DOHH2 (cell line): ENCODE results near the gene LAMA2.

ENCODE experiments used
- H3F3A ChIP-seq: fragments of 200-600 bp; sonication (generic), shearing (Covaris generic); 2 replicates; pipeline ENCODE4 v1.6.0; 2016; ENCODE audit warnings: antibody characterized with exemption, mild to moderate bottlenecking; ENCODE audit not compliant: control insufficient read depth, insufficient read depth
- H3K27ac ChIP-seq: fragments of 200-600 bp; sonication (generic); 2 replicates; pipeline ENCODE4 v1.5.1; 2014; ENCODE audit warnings: low read depth, mild to moderate bottlenecking, low read length, moderate library complexity
- H3K27me3 ChIP-seq: fragments of 200-600 bp; sonication (generic); 2 replicates; pipeline ENCODE4 v1.6.1; 2014; ENCODE audit warnings: mild to moderate bottlenecking, low read length, mixed read lengths; ENCODE audit not compliant: control insufficient read depth
- H3K36me3 ChIP-seq: fragments of 200-600 bp; sonication (generic); 2 replicates; pipeline ENCODE4 v1.6.1; 2014; ENCODE audit warnings: mild to moderate bottlenecking, low read length, moderate library complexity, mixed read lengths; ENCODE audit not compliant: control insufficient read depth
- H3K4me1 ChIP-seq: fragments of 200-600 bp; sonication (generic); 2 replicates; pipeline ENCODE4 v1.6.1; 2014; ENCODE audit warnings: mild to moderate bottlenecking, low read length, mixed read lengths; ENCODE audit not compliant: control insufficient read depth
- H3K4me2 ChIP-seq: fragments of 200-600 bp; sonication (generic); 2 replicates; pipeline ENCODE4 v1.6.0; 2014; ENCODE audit warnings: mild to moderate bottlenecking, low read length, moderate library complexity
- H3K4me3 ChIP-seq: fragments of 200-600 bp; sonication (generic); 2 replicates; pipeline ENCODE4 v1.5.1; 2014; ENCODE audit warnings: mild to moderate bottlenecking, low read length, mixed read lengths
- H3K79me2 ChIP-seq: fragments of 200-600 bp; sonication (generic); 2 replicates; pipeline ENCODE4 v1.6.1; 2014; ENCODE audit warnings: mild to moderate bottlenecking, low read length, mixed read lengths; ENCODE audit not compliant: control insufficient read depth
- H3K9me2 ChIP-seq: fragments of 200-600 bp; sonication (generic); replicated peaks from 2 replicates; pipeline ENCODE4 v1.6.1; 2014; ENCODE audit warnings: mild to moderate bottlenecking, low read length, mixed read lengths; ENCODE audit not compliant: control insufficient read depth
- H3K9me3 ChIP-seq: fragments of 200-600 bp; sonication (generic); 2 replicates; pipeline ENCODE4 v1.6.1; 2014; ENCODE audit warnings: antibody characterized with exemption, low read length, mixed read lengths; ENCODE audit not compliant: control insufficient read depth, insufficient read depth
- H4K20me1 ChIP-seq: fragments of 200-600 bp; sonication (generic); 2 replicates; pipeline ENCODE4 v1.6.0; 2014; ENCODE audit warnings: low read depth, mild to moderate bottlenecking, antibody characterized with exemption, low read length, moderate library complexity; ENCODE audit not compliant: control insufficient read depth, insufficient read depth
- CTCF ChIP-seq: fragments of 200-600 bp; sonication (generic); IDR thresholded peaks from one replicate; pipeline ENCODE4 v1.5.1; 2014; ENCODE audit warnings: antibody characterized with exemption, mild to moderate bottlenecking, low read depth, low read length; ENCODE audit not compliant: poor library complexity, severe bottlenecking
- EZH2phosphoT487 ChIP-seq: fragments of 200-600 bp; sonication (generic); IDR thresholded peaks from 2 replicates; pipeline ENCODE4 v1.6.1; 2017; ENCODE audit warnings: borderline replicate concordance, mild to moderate bottlenecking, antibody characterized with exemption, low read length, moderate library complexity, mixed read lengths

Gene LAMA2

DNA sequence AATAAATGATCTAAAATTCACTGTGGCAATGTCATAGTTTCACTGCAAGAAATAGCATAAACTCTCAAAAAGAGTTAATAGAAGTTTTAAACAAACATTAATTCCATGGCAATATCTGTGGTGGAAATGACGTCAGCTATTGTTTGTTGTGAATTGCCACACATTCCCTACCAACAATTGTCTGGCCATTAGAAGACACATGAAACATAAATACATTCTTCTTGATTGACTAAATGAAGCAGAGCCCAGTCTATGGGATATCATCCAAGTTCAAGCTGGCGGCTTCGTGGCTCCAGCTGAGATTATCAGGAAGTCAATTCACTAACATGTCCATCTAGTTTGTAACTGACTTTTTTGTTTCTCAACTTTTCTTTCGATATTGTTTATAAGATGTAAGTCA is 458.0 kb downstream of the LAMA2 start:
- Histone ChIP-seq H4K20me1 (no peaks in the 10 kb centered on the region), H3K36me3 (no peaks in the 10 kb centered on the region), H3K4me1 (no peaks in the 10 kb centered on the region), H3K9me3 (no peaks in the 10 kb centered on the region), H3K27me3 (no peaks in the 10 kb centered on the region), H3K27ac (no peak overlapping the region), H3K79me2 (no peaks in the 10 kb centered on the region), H3K4me2 (no peak overlapping the region), H3F3A (no peaks in the 10 kb centered on the region), H3K4me3 (no peak overlapping the region), H3K9me2 (no peaks in the 10 kb centered on the region)
- no peak for TF ChIP-seq EZH2phosphoT487
- TF ChIP-seq CTCF = no peak

GRCh38 chr6:129342243-129342642 is 459.3 kb downstream of the LAMA2 start:
- H3K27ac ChIP-seq = no peak overlapping the region
- no peaks in the 10 kb centered on the region for H3K9me3 ChIP-seq
- TF ChIP-seq EZH2phosphoT487 (no peak), CTCF (no peak)
- no peaks in the 10 kb centered on the region for H3K36me3 ChIP-seq
- no peaks in the 10 kb centered on the region for H3K9me2 ChIP-seq
- H4K20me1 ChIP-seq = no peaks in the 10 kb centered on the region
- no peak overlapping the region for H3K4me2 ChIP-seq
- H3K4me1 ChIP-seq = no peaks in the 10 kb centered on the region
- H3F3A ChIP-seq = no peaks in the 10 kb centered on the region
- no peaks in the 10 kb centered on the region for H3K79me2 ChIP-seq
- H3K27me3 ChIP-seq = no peaks in the 10 kb centered on the region
- H3K4me3 ChIP-seq = no peak overlapping the region

DNA sequence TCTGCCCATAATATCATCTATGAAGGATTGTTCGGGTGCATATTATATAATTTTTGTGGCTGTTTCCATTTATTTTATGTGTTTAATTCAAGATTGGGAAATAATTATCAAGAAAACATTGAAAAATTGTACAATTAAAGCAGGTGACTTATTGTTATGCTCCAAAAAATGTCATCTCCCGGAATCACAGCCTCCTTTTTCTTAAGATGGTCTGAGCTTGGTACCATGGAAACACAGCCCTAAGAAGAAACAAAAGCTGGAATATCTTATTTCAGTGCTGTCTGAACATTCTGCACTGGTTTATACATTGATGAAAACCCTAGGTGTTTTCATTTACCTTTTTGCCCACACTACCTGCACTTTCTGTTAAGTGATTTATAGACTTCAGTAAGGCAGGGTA is 459.9 kb downstream of the LAMA2 start:
- no peaks in the 10 kb centered on the region for H3K36me3 ChIP-seq
- no peak overlapping the region for H3K27ac ChIP-seq
- no peaks in the 10 kb centered on the region for H3K79me2 ChIP-seq
- no peak overlapping the region for H3K4me3 ChIP-seq
- no peaks in the 10 kb centered on the region for H3K9me3 ChIP-seq
- H4K20me1 ChIP-seq = no peaks in the 10 kb centered on the region
- no peak for TF ChIP-seq CTCF
- no peak for TF ChIP-seq EZH2phosphoT487
- no peaks in the 10 kb centered on the region for H3K27me3 ChIP-seq
- H3K9me2 ChIP-seq = no peaks in the 10 kb centered on the region
- H3K4me2 ChIP-seq = no peak overlapping the region
- no peaks in the 10 kb centered on the region for H3K4me1 ChIP-seq
- H3F3A ChIP-seq = no peaks in the 10 kb centered on the region

- TF ChIP-seq EZH2phosphoT487 (no peak), CTCF (no peak)
- H3K9me2 ChIP-seq = no peaks in the 10 kb centered on the region
- no peak overlapping the region for H3K4me2 ChIP-seq
- no peaks in the 10 kb centered on the region for H3K9me3 ChIP-seq
- H3K4me3 ChIP-seq = no peak overlapping the region
- no peaks in the 10 kb centered on the region for H3F3A ChIP-seq
- H3K27ac ChIP-seq = no peak overlapping the region
- no peaks in the 10 kb centered on the region for H4K20me1 ChIP-seq
- no peaks in the 10 kb centered on the region for H3K4me1 ChIP-seq
- no peaks in the 10 kb centered on the region for H3K27me3 ChIP-seq
- H3K79me2 ChIP-seq = no peaks in the 10 kb centered on the region
- H3K36me3 ChIP-seq = no peaks in the 10 kb centered on the region
These were observed 461.4 kb downstream of the LAMA2 start for GRCh38 chr6:129344379-129344778.
